IPS-15b (cell line): ENCODE results near the gene LRP11.
"Not testable (repeated sequence)": the region's sequence is repeated elsewhere in the genome, so short reads cannot be mapped to it uniquely, and the experiment has no call there.

Experiments
- H3K27me3 ChIP-seq: one replicate; pipeline ENCODE4 v1.6.1; 2013; ENCODE audit warnings: low read length; ENCODE audit not compliant: control insufficient read depth, insufficient read depth
- H3K36me3 ChIP-seq: one replicate; pipeline ENCODE4 v1.6.1; 2013; ENCODE audit warnings: low read length; ENCODE audit not compliant: control insufficient read depth, insufficient read depth
- H3K4me1 ChIP-seq: one replicate; pipeline ENCODE4 v1.6.1; 2013; ENCODE audit warnings: mild to moderate bottlenecking, low read length; ENCODE audit not compliant: control insufficient read depth, insufficient read depth
- H3K4me3 ChIP-seq: one replicate; pipeline ENCODE4 v1.5.1; 2013; ENCODE audit warnings: low read depth, low read length
- H3K9ac ChIP-seq: one replicate; pipeline ENCODE4 v1.6.1; 2013; ENCODE audit warnings: low read depth, mild to moderate bottlenecking, low read length
- H3K9me3 ChIP-seq: one replicate; pipeline ENCODE4 v1.6.1; 2013; ENCODE audit warnings: mild to moderate bottlenecking, low read length; ENCODE audit not compliant: control insufficient read depth, insufficient read depth

Gene LRP11

GRCh38 chr6:149895833-149896271 lies 31.7 kb upstream of the LRP11 start:
- Histone ChIP-seq H3K9me3 (no peaks in the 10 kb centered on the region), H3K36me3 (no peaks in the 10 kb centered on the region), H3K4me3 (no peak overlapping the region), H3K9ac (no peak overlapping the region), H3K27me3 (no peaks in the 10 kb centered on the region), H3K4me1 (peaks cover 2% of the 10 kb centered on the region)

GRCh38 chr6:149895048-149895590 lies 31.0 kb upstream of the LRP11 start:
- Histone ChIP-seq H3K9ac (no peak overlapping the region), H3K4me1 (peaks cover 2% of the 10 kb centered on the region), H3K36me3 (no peaks in the 10 kb centered on the region), H3K27me3 (no peaks in the 10 kb centered on the region), H3K9me3 (no peaks in the 10 kb centered on the region), H3K4me3 (no peak overlapping the region)

GRCh38 chr6:149891864-149892263 lies 27.7 kb upstream of the LRP11 start:
- H3K4me1 ChIP-seq, H3K9me3 ChIP-seq, H3K36me3 ChIP-seq, H3K27me3 ChIP-seq, H3K9ac ChIP-seq, H3K4me3 ChIP-seq: not testable (repeated sequence)

- no peaks in the 10 kb centered on the region for H3K27me3 ChIP-seq
- H3K36me3 ChIP-seq = no peaks in the 10 kb centered on the region
- H3K9me3 ChIP-seq = no peaks in the 10 kb centered on the region
- peaks cover 2% of the 10 kb centered on the region for H3K4me1 ChIP-seq
- no peak overlapping the region for H3K9ac ChIP-seq
- H3K4me3 ChIP-seq = no peak overlapping the region
Observed at GRCh38 chr6:149891259-149891658, 27.1 kb upstream of the LRP11 start.

DNA sequence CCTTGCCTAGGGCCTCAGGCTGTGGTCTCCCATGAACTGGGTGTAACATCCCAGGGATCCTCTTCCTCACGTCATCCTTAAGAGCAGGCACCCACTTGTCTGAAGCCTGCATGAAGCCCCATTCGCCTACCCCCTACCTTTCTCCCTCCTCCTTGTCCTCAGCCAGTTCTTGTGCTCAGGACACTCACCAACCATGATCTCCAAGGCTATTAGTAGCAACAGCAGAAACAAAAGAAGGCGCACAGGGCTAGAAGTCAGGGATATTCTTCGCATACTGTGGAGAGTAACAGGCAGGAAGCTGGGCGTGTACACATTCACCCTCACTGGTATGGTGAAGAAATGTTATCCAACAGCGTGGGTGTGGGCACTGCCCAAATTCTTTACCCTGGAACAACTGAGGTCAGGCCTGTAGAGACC lies 26.5 kb upstream of the LRP11 start:
- H3K4me3 ChIP-seq = no peak overlapping the region
- no peaks in the 10 kb centered on the region for H3K9me3 ChIP-seq
- H3K9ac ChIP-seq = no peak overlapping the region
- H3K27me3 ChIP-seq = peaks cover under 1% of the 10 kb centered on the region
- H3K36me3 ChIP-seq = no peaks in the 10 kb centered on the region
- peaks cover 2% of the 10 kb centered on the region for H3K4me1 ChIP-seq

DNA sequence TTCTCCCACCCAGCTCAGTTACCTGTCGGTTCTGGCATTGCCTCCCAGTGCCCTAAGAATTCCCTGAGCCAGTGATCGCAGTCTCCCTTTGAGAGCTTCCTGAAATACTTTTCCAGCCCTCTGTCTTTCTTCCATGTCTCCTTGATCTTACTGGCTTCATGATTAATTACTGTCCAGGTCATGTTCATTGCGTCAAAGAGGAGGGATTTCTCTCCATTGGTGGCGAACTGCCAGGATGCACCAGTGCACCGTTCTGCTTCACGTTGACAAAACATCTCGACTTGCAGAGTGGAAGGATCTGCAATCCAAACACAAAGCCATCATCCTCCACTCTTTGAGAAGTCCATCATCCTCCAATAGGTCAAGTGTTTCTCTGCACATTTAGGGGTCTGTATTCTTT lies 25.2 kb upstream of the LRP11 start:
- H3K4me1 ChIP-seq = no peaks in the 10 kb centered on the region
- no peak overlapping the region for H3K4me3 ChIP-seq
- no peaks in the 10 kb centered on the region for H3K36me3 ChIP-seq
- peaks cover 11% of the 10 kb centered on the region for H3K27me3 ChIP-seq
- H3K9ac ChIP-seq = no peak overlapping the region
- no peaks in the 10 kb centered on the region for H3K9me3 ChIP-seq

GRCh38 chr6:149888659-149889058 lies 24.5 kb upstream of the LRP11 start:
- Histone ChIP-seq H3K4me3 (no peak overlapping the region), H3K27me3 (peaks cover 16% of the 10 kb centered on the region), H3K4me1 (no peaks in the 10 kb centered on the region), H3K9me3 (no peaks in the 10 kb centered on the region), H3K9ac (no peak overlapping the region), H3K36me3 (no peaks in the 10 kb centered on the region)

GRCh38 chr6:149888093-149888492 lies 23.9 kb upstream of the LRP11 start:
- no peaks in the 10 kb centered on the region for H3K36me3 ChIP-seq
- H3K27me3 ChIP-seq = peaks cover 17% of the 10 kb centered on the region
- no peak overlapping the region for H3K9ac ChIP-seq
- H3K4me3 ChIP-seq = no peak overlapping the region
- no peaks in the 10 kb centered on the region for H3K9me3 ChIP-seq
- no peaks in the 10 kb centered on the region for H3K4me1 ChIP-seq

DNA sequence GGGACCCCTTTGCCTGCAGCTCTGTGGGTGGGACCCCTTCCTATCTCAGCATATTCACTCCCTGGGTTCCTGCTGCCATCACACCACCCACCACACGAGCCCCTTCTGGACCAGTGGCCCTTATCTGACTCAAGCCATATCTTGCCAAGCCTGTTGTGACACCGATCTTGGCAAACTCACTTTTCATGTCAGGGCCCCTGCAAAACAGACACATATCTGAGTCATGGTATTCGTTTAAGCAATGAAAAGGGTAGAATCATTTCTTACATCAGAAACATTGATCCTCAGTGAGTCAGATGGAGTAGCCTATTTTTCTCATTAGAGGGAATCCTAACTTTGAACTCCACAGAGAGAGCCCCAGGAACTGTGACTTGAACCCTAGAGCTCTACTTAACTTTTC lies 23.2 kb upstream of the LRP11 start:
- H3K4me1 ChIP-seq = no peaks in the 10 kb centered on the region
- no peaks in the 10 kb centered on the region for H3K36me3 ChIP-seq
- no peaks in the 10 kb centered on the region for H3K9me3 ChIP-seq
- H3K4me3 ChIP-seq = no peak overlapping the region
- H3K27me3 ChIP-seq = peaks cover 17% of the 10 kb centered on the region
- H3K9ac ChIP-seq = no peak overlapping the region

GRCh38 chr6:149885888-149886287 lies 21.7 kb upstream of the LRP11 start:
- Histone ChIP-seq H3K4me1 (no peaks in the 10 kb centered on the region), H3K4me3 (no peak overlapping the region), H3K9ac (no peak overlapping the region), H3K27me3 (peaks cover 17% of the 10 kb centered on the region), H3K9me3 (no peaks in the 10 kb centered on the region), H3K36me3 (no peaks in the 10 kb centered on the region)

DNA sequence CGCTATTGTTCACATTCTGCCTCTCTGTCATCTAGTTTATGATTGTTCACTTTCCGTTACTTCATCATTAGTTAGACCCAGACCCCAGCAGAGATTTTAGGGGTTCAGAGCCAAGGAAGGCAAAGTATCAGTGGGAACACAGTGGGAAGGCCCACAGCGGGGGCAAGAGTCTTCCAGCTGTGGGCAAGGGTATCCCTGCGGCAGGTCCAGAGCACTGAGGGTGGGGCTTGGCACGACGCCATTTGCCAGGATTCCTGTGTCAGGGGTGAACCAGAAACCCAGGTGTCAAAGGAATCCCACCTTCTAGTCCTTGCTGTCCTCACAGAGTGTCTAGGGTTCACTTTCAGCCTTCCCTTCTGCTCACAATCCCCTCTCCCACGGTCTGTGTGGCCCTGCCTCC lies 20.5 kb upstream of the LRP11 start:
- no peaks in the 10 kb centered on the region for H3K36me3 ChIP-seq
- H3K9me3 ChIP-seq = no peaks in the 10 kb centered on the region
- H3K4me1 ChIP-seq = no peaks in the 10 kb centered on the region
- H3K4me3 ChIP-seq = no peak overlapping the region
- no peak overlapping the region for H3K9ac ChIP-seq
- H3K27me3 ChIP-seq = peaks cover 17% of the 10 kb centered on the region

GRCh38 chr6:149884215-149884614 lies 20.1 kb upstream of the LRP11 start:
- Histone ChIP-seq H3K4me1 (no peaks in the 10 kb centered on the region), H3K4me3 (no peak overlapping the region), H3K36me3 (no peaks in the 10 kb centered on the region), H3K9ac (no peak overlapping the region), H3K9me3 (no peaks in the 10 kb centered on the region), H3K27me3 (peaks cover 17% of the 10 kb centered on the region)
